ENCODE results near the gene C1R.
A peak's percentile ranks its signal among the peaks of the same experiment; 100 is the strongest.

C1R gene

GRCh38 chr12:7129287-7129871 is 37.1 kb upstream of the C1R start:
- H2AK5ac ChIP-seq (ENCODE audit: low read length), result no peak overlapping the region
- H2BK120ac ChIP-seq (ENCODE audit: low read depth, low read length), result no peak overlapping the region
- peaks cover 15% of the 10 kb centered on the region for H3K4me1 ChIP-seq (ENCODE audit: control insufficient read depth, low read depth, low read length)
- H3K79me2 ChIP-seq (ENCODE audit: control insufficient read depth, insufficient read depth, low read length), result no peaks in the 10 kb centered on the region
- H3K79me1 ChIP-seq (ENCODE audit: low read length), result no peaks in the 10 kb centered on the region
- peak overlapping the region; percentile 67 for H3K9ac ChIP-seq (ENCODE audit: low read length)
- no peaks in the 10 kb centered on the region for H3K27me3 ChIP-seq (ENCODE audit: insufficient read depth, low read length, poor library complexity)
- H3K4ac ChIP-seq (ENCODE audit: low read depth, low read length), result no peak overlapping the region
- H3K18ac ChIP-seq (ENCODE audit: low read length), result no peak overlapping the region
- no peak for DNase-seq
- no peaks in the 10 kb centered on the region for H3K36me3 ChIP-seq (ENCODE audit: control insufficient read depth, insufficient read depth, low read length)
- H3K56ac ChIP-seq (ENCODE audit: low read length), result peak overlapping the region; percentile 84
- H2BK15ac ChIP-seq (replicated peaks; ENCODE audit: low read depth), result no peak overlapping the region
- no peak overlapping the region for H3K27ac ChIP-seq (ENCODE audit: low read depth, low read length)
- no peak overlapping the region for H4K8ac ChIP-seq (ENCODE audit: low read depth, low read length)
- H2BK5ac ChIP-seq (ENCODE audit: low read length), result no peak overlapping the region
- H3K23ac ChIP-seq (ENCODE audit: low read length), result peak overlapping the region; percentile 91
- H3K4me2 ChIP-seq (ENCODE audit: low read length), result peak overlapping the region; percentile 100
- H4K5ac ChIP-seq (ENCODE audit: low read length), result no peak overlapping the region
- WGBS (ENCODE audit: extremely low coverage, insufficient coverage, low lambda C conversion rate), result no CpG with 5 or more reads among the region's 19 CpGs
- peak overlapping the region; percentile 57 for H3K4me3 ChIP-seq (ENCODE audit: low read length)

GRCh38 chr12:7128681-7129286 is 36.5 kb upstream of the C1R start, which contains the start of gene RBP5:
TSS of gene RBP5 (minus strand) at chr12:7128889. CDS start at chr12:7128775, 114 bp downstream.
- Histone ChIP-seq H3K27ac (ENCODE audit: low read depth, low read length) (no peak within 1 kb of the TSS), H4K5ac (ENCODE audit: low read length) (no peak within 1 kb of the TSS)
- peak; percentile 87 for DNase-seq

GRCh38 chr12:7127916-7128626 is 35.8 kb upstream of the C1R start:
- no peak overlapping the region for H3K18ac ChIP-seq (ENCODE audit: low read length)
- peak overlapping the region; percentile 1 for H3K9ac ChIP-seq (ENCODE audit: low read length)
- no peak overlapping the region for H2BK120ac ChIP-seq (ENCODE audit: low read depth, low read length)
- no peak overlapping the region for H4K8ac ChIP-seq (ENCODE audit: low read depth, low read length)
- peak overlapping the region; percentile 47 for H2BK5ac ChIP-seq (ENCODE audit: low read length)
- peak overlapping the region; percentile 28 for H3K4ac ChIP-seq (ENCODE audit: low read depth, low read length)
- H3K79me2 ChIP-seq (ENCODE audit: control insufficient read depth, insufficient read depth, low read length), result no peaks in the 10 kb centered on the region
- peak overlapping the region; percentile 5 for H2AK5ac ChIP-seq (ENCODE audit: low read length)
- H2BK15ac ChIP-seq (replicated peaks; ENCODE audit: low read depth), result no peak overlapping the region
- no peaks in the 10 kb centered on the region for H3K36me3 ChIP-seq (ENCODE audit: control insufficient read depth, insufficient read depth, low read length)
- H3K79me1 ChIP-seq (ENCODE audit: low read length), result no peaks in the 10 kb centered on the region
- WGBS (ENCODE audit: extremely low coverage, insufficient coverage, low lambda C conversion rate), result no CpG with 5 or more reads among the region's 17 CpGs
- H3K4me2 ChIP-seq (ENCODE audit: low read length), result peak overlapping the region; percentile 3
- no peaks in the 10 kb centered on the region for H3K27me3 ChIP-seq (ENCODE audit: insufficient read depth, low read length, poor library complexity)
- no peak overlapping the region for H3K27ac ChIP-seq (ENCODE audit: low read depth, low read length)
- H3K56ac ChIP-seq (ENCODE audit: low read length), result peak overlapping the region; percentile 52
- peak overlapping the region; percentile 59 for H3K23ac ChIP-seq (ENCODE audit: low read length)
- DNase-seq, result no peak
- H3K4me3 ChIP-seq (ENCODE audit: low read length), result no peak overlapping the region
- peaks cover 15% of the 10 kb centered on the region for H3K4me1 ChIP-seq (ENCODE audit: control insufficient read depth, low read depth, low read length)
- no peak overlapping the region for H4K5ac ChIP-seq (ENCODE audit: low read length)

More at GRCh38 chr12:7128681-7129286, 36.5 kb upstream of the C1R start, which contains the start of gene RBP5:
- H3K4me2 ChIP-seq (ENCODE audit: low read length), result peak within 1 kb of the TSS; percentile 100
- H3K18ac ChIP-seq (ENCODE audit: low read length), result no peak within 1 kb of the TSS
- no peak within 1 kb of the TSS for H2BK120ac ChIP-seq (ENCODE audit: low read depth, low read length)
- no CpG with 5 or more reads among the region's 7 CpGs for WGBS (ENCODE audit: extremely low coverage, insufficient coverage, low lambda C conversion rate)
- H4K8ac ChIP-seq (ENCODE audit: low read depth, low read length), result no peak within 1 kb of the TSS
- no peaks in the 10 kb centered on the region for H3K79me2 ChIP-seq (ENCODE audit: control insufficient read depth, insufficient read depth, low read length)
- peak within 1 kb of the TSS; percentile 84 for H3K56ac ChIP-seq (ENCODE audit: low read length)
- H3K79me1 ChIP-seq (ENCODE audit: low read length), result no peaks in the 10 kb centered on the region
- no peaks in the 10 kb centered on the region for H3K27me3 ChIP-seq (ENCODE audit: insufficient read depth, low read length, poor library complexity)
- peak within 1 kb of the TSS; percentile 47 for H2BK5ac ChIP-seq (ENCODE audit: low read length)
- peak within 1 kb of the TSS; percentile 91 for H3K23ac ChIP-seq (ENCODE audit: low read length)
- H3K4me3 ChIP-seq (ENCODE audit: low read length), result peak within 1 kb of the TSS; percentile 57
- no peaks in the 10 kb centered on the region for H3K36me3 ChIP-seq (ENCODE audit: control insufficient read depth, insufficient read depth, low read length)
- peak within 1 kb of the TSS; percentile 5 for H2AK5ac ChIP-seq (ENCODE audit: low read length)
- H3K9ac ChIP-seq (ENCODE audit: low read length), result peak within 1 kb of the TSS; percentile 67
- H3K4me1 ChIP-seq (ENCODE audit: control insufficient read depth, low read depth, low read length), result peaks cover 15% of the 10 kb centered on the region
- peak within 1 kb of the TSS; percentile 28 for H3K4ac ChIP-seq (ENCODE audit: low read depth, low read length)
- no peak within 1 kb of the TSS for H2BK15ac ChIP-seq (replicated peaks; ENCODE audit: low read depth)

GRCh38 chr12:7125632-7126227 is 33.5 kb upstream of the C1R start:
- H2BK15ac ChIP-seq (replicated peaks; ENCODE audit: low read depth), result no peak overlapping the region
- no peak overlapping the region for H3K4ac ChIP-seq (ENCODE audit: low read depth, low read length)
- H3K4me1 ChIP-seq (ENCODE audit: control insufficient read depth, low read depth, low read length), result peaks cover 14% of the 10 kb centered on the region
- H3K9ac ChIP-seq (ENCODE audit: low read length), result no peak overlapping the region
- no peak overlapping the region for H2BK120ac ChIP-seq (ENCODE audit: low read depth, low read length)
- H3K4me2 ChIP-seq (ENCODE audit: low read length), result no peak overlapping the region
- no peak overlapping the region for H3K4me3 ChIP-seq (ENCODE audit: low read length)
- no peak overlapping the region for H3K56ac ChIP-seq (ENCODE audit: low read length)
- H3K27me3 ChIP-seq (ENCODE audit: insufficient read depth, low read length, poor library complexity), result no peaks in the 10 kb centered on the region
- no peak overlapping the region for H3K27ac ChIP-seq (ENCODE audit: low read depth, low read length)
- no peaks in the 10 kb centered on the region for H3K36me3 ChIP-seq (ENCODE audit: control insufficient read depth, insufficient read depth, low read length)
- H2BK5ac ChIP-seq (ENCODE audit: low read length), result no peak overlapping the region
- H3K23ac ChIP-seq (ENCODE audit: low read length), result no peak overlapping the region
- no peaks in the 10 kb centered on the region for H3K79me2 ChIP-seq (ENCODE audit: control insufficient read depth, insufficient read depth, low read length)
- H3K18ac ChIP-seq (ENCODE audit: low read length), result no peak overlapping the region
- no peaks in the 10 kb centered on the region for H3K79me1 ChIP-seq (ENCODE audit: low read length)
- no peak overlapping the region for H4K5ac ChIP-seq (ENCODE audit: low read length)
- no peak for DNase-seq
- no peak overlapping the region for H4K8ac ChIP-seq (ENCODE audit: low read depth, low read length)
- WGBS (ENCODE audit: extremely low coverage, insufficient coverage, low lambda C conversion rate), result 100% methylated on average over 1 of the region's 4 CpGs
- H2AK5ac ChIP-seq (ENCODE audit: low read length), result no peak overlapping the region

DNA sequence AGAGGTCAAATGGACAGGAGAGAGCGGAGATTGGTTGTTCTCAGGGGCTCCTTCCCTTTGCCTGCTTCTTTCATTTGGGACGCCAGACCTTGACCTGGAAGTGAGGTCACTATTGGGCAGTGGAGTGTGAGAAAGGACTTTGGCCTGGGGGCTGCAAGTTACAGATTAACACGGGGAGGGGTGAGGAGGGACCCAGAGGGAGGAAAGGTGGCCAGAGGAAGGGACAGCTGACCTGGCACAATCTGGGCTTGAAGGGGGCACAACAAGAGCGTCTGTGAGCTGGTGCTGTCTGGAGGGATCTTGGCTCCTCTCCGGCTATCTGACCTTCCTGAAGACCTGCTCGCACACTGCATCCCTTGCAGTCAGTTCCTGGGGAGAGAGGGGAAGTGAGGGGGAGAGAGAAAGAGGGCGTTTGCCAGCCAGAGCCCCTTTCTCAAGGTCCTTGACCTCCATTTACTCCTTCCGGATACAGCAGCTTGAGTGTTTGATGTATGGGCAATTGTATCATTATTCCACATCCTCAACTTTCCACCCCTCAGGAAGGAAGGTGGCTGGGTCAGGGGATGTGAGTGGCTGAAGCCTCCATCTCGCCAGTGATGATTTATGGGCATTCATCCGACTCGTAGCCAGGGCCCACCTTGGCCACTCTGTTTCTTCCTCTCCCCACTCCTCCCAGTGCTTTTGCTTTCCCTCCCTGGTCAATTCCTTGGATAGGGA is 31.7 kb upstream of the C1R start:
- H3K36me3 ChIP-seq (ENCODE audit: control insufficient read depth, insufficient read depth, low read length), result no peaks in the 10 kb centered on the region
- no peak overlapping the region for H3K27ac ChIP-seq (ENCODE audit: low read depth, low read length)
- no peak overlapping the region for H3K4me3 ChIP-seq (ENCODE audit: low read length)
- H3K9ac ChIP-seq (ENCODE audit: low read length), result no peak overlapping the region
- H3K23ac ChIP-seq (ENCODE audit: low read length), result no peak overlapping the region
- H3K18ac ChIP-seq (ENCODE audit: low read length), result no peak overlapping the region
- WGBS (ENCODE audit: extremely low coverage, insufficient coverage, low lambda C conversion rate), result no CpG with 5 or more reads among the region's 11 CpGs
- H3K79me2 ChIP-seq (ENCODE audit: control insufficient read depth, insufficient read depth, low read length), result no peaks in the 10 kb centered on the region
- no peaks in the 10 kb centered on the region for H3K27me3 ChIP-seq (ENCODE audit: insufficient read depth, low read length, poor library complexity)
- H4K8ac ChIP-seq (ENCODE audit: low read depth, low read length), result no peak overlapping the region
- no peak overlapping the region for H2BK15ac ChIP-seq (replicated peaks; ENCODE audit: low read depth)
- H3K4me1 ChIP-seq (ENCODE audit: control insufficient read depth, low read depth, low read length), result peaks cover 11% of the 10 kb centered on the region
- no peak overlapping the region for H3K56ac ChIP-seq (ENCODE audit: low read length)
- H2BK120ac ChIP-seq (ENCODE audit: low read depth, low read length), result no peak overlapping the region
- no peak overlapping the region for H4K5ac ChIP-seq (ENCODE audit: low read length)
- H3K4me2 ChIP-seq (ENCODE audit: low read length), result no peak overlapping the region
- no peak overlapping the region for H3K4ac ChIP-seq (ENCODE audit: low read depth, low read length)
- H3K79me1 ChIP-seq (ENCODE audit: low read length), result no peaks in the 10 kb centered on the region
- H2BK5ac ChIP-seq (ENCODE audit: low read length), result no peak overlapping the region
- DNase-seq, result no peak
- no peak overlapping the region for H2AK5ac ChIP-seq (ENCODE audit: low read length)
